H9 (cell line): ENCODE results near the gene NRXN3. TPM values are rescaled to one million over a fixed set of nuclear protein-coding genes. Genes with fewer than 3 reads are reported as not detected.

Experiments used
- DNase-seq: peaks from one replicate; pipeline ENCODE4 v3.0.0-alpha.2; 2017
- H2AFZ ChIP-seq: one replicate; pipeline ENCODE4 v1.6.1; 2013; ENCODE audit warnings: mild to moderate bottlenecking, low read length, control low read depth, moderate library complexity
- H2AK5ac ChIP-seq: 2 replicates; pipeline ENCODE4 v1.6.1; 2013; ENCODE audit warnings: low read length, control low read depth, mixed read lengths; ENCODE audit not compliant: insufficient read length
- H2BK120ac ChIP-seq: one replicate; pipeline ENCODE4 v1.6.1; 2013; ENCODE audit warnings: low read depth, mild to moderate bottlenecking, low read length, control low read depth, inconsistent platforms; ENCODE audit not compliant: poor library complexity, severe bottlenecking
- H2BK12ac ChIP-seq: 2 replicates; pipeline ENCODE4 v1.6.1; 2013; ENCODE audit warnings: low read length, control low read depth, mixed read lengths, low read depth; ENCODE audit not compliant: insufficient read length
- H2BK15ac ChIP-seq: 2 replicates; pipeline ENCODE4 v1.6.1; 2013; ENCODE audit warnings: low read depth, low read length, control low read depth
- H2BK20ac ChIP-seq: one replicate; pipeline ENCODE4 v1.6.1; 2013; ENCODE audit warnings: low read depth, mild to moderate bottlenecking, low read length, control low read depth, inconsistent platforms; ENCODE audit not compliant: poor library complexity, severe bottlenecking
- H2BK5ac ChIP-seq: 2 replicates; pipeline ENCODE4 v1.6.1; 2013; ENCODE audit warnings: low read length, control low read depth, mixed read lengths; ENCODE audit not compliant: insufficient read length
- H3K14ac ChIP-seq: 2 replicates; pipeline ENCODE4 v1.6.1; 2013; ENCODE audit warnings: low read length, control low read depth; ENCODE audit not compliant: insufficient read depth
- H3K18ac ChIP-seq: 2 replicates; pipeline ENCODE4 v1.6.1; 2013; ENCODE audit warnings: low read depth, mild to moderate bottlenecking, mixed read lengths, low read length, control low read depth; ENCODE audit not compliant: insufficient read length
- H3K23ac ChIP-seq: 2 replicates; pipeline ENCODE4 v1.6.1; 2013; ENCODE audit warnings: low read length, control low read depth, mixed read lengths, low read depth; ENCODE audit not compliant: insufficient read length
- H3K23me2 ChIP-seq: 2 replicates; pipeline ENCODE4 v1.6.1; 2013; ENCODE audit warnings: low read depth, mild to moderate bottlenecking, mixed read lengths, low read length, control low read depth; ENCODE audit not compliant: insufficient read length, poor library complexity, severe bottlenecking
- H3K27ac ChIP-seq: 2 replicates; pipeline ENCODE4 v1.5.1; 2013; ENCODE audit warnings: low read length, control low read depth, mixed read lengths, low read depth; ENCODE audit not compliant: insufficient read length
- H3K27me3 ChIP-seq: 2 replicates; pipeline ENCODE4 v1.6.1; 2013; ENCODE audit warnings: low read length, control low read depth, inconsistent platforms; ENCODE audit not compliant: insufficient read depth
- H3K4ac ChIP-seq: 2 replicates; pipeline ENCODE4 v1.6.1; 2013; ENCODE audit warnings: low read depth, mild to moderate bottlenecking, control low read depth, inconsistent platforms, low read length, moderate library complexity
- H3K4me1 ChIP-seq: 2 replicates; pipeline ENCODE4 v1.6.1; 2013; ENCODE audit warnings: low read length, control low read depth, inconsistent platforms; ENCODE audit not compliant: insufficient read depth
- H3K4me2 ChIP-seq: 2 replicates; pipeline ENCODE4 v1.6.1; 2013; ENCODE audit warnings: low read length, control low read depth, mixed read lengths; ENCODE audit not compliant: insufficient read length, insufficient read depth
- H3K56ac ChIP-seq: 2 replicates; pipeline ENCODE4 v1.6.1; 2013; ENCODE audit warnings: low read depth, mild to moderate bottlenecking, mixed read lengths, low read length, control low read depth; ENCODE audit not compliant: insufficient read length
- H3K79me1 ChIP-seq: 2 replicates; pipeline ENCODE4 v1.6.1; 2013; ENCODE audit warnings: low read depth, mild to moderate bottlenecking, moderate library complexity, low read length, control low read depth, inconsistent platforms; ENCODE audit not compliant: insufficient read depth, poor library complexity, severe bottlenecking
- H3K79me2 ChIP-seq: 2 replicates; pipeline ENCODE4 v1.6.1; 2013; ENCODE audit warnings: low read length, control low read depth, inconsistent platforms; ENCODE audit not compliant: insufficient read depth
- H3K9ac ChIP-seq: 2 replicates; pipeline ENCODE4 v1.6.1; 2013; ENCODE audit warnings: low read length, control low read depth, mixed read lengths; ENCODE audit not compliant: insufficient read length; ENCODE audit errors: extremely low read depth
- H3K9me3 ChIP-seq: one replicate; pipeline ENCODE4 v1.6.1; 2013; ENCODE audit warnings: low read depth, low read length, inconsistent platforms; ENCODE audit not compliant: control insufficient read depth
- H3T11ph ChIP-seq: one replicate; pipeline ENCODE4 v1.6.1; 2013; ENCODE audit warnings: mild to moderate bottlenecking, low read length, control low read depth, inconsistent platforms
- H4K20me1 ChIP-seq: one replicate; pipeline ENCODE4 v1.6.1; 2013; ENCODE audit not compliant: control insufficient read depth, insufficient read length, insufficient read depth
- H4K5ac ChIP-seq: 2 replicates; pipeline ENCODE4 v1.6.1; 2013; ENCODE audit warnings: low read depth, mild to moderate bottlenecking, mixed read lengths, low read length, control low read depth; ENCODE audit not compliant: insufficient read length
- H4K8ac ChIP-seq: replicated peaks from 2 replicates; pipeline ENCODE4 v1.6.1; 2013; ENCODE audit warnings: low read length, control low read depth, mixed read lengths, low read depth; ENCODE audit not compliant: insufficient read length
- H4K91ac ChIP-seq: 2 replicates; pipeline ENCODE4 v1.6.1; 2013; ENCODE audit warnings: low read depth, mild to moderate bottlenecking, moderate library complexity, mixed read lengths, low read length, control low read depth; ENCODE audit not compliant: insufficient read length
- H3K27ac Mint-ChIP-seq, 3 experiments: 2 replicates in 2 of 3; 3 replicates in 1 of 3; pipeline ENCODE4 v1.8.0; 2020 to 2021; ENCODE audit warnings: mixed read lengths in 3 of 3, mild to moderate bottlenecking in 1 of 3, moderate library complexity in 1 of 3
- H3K27me3 Mint-ChIP-seq: 2 replicates; pipeline ENCODE4 v1.8.0; 2021; ENCODE audit warnings: low read depth, mild to moderate bottlenecking, moderate library complexity, mixed read lengths
- H3K36me3 Mint-ChIP-seq, 3 experiments: 2 replicates in 2 of 3; 3 replicates in 1 of 3; pipeline ENCODE4 v1.8.0; 2020 to 2021; ENCODE audit warnings: low read depth in 3 of 3, mixed read lengths in 3 of 3; ENCODE audit not compliant: insufficient read depth in 1 of 3
- H3K4me1 Mint-ChIP-seq, 2 experiments: 2 replicates each; pipeline ENCODE4 v1.8.0; 2020; ENCODE audit warnings: mixed read lengths in 2 of 2
- H3K4me3 Mint-ChIP-seq, 2 experiments: 2 replicates in 1 of 2; 3 replicates in 1 of 2; pipeline ENCODE4 v1.8.0; 2020 to 2021; ENCODE audit warnings: mild to moderate bottlenecking in 2 of 2, mixed read lengths in 2 of 2, moderate library complexity in 1 of 2
- H3K9me3 Mint-ChIP-seq, 2 experiments: 2 replicates in 1 of 2; 3 replicates in 1 of 2; pipeline ENCODE4 v1.8.0; 2020; ENCODE audit warnings: mild to moderate bottlenecking in 2 of 2, mixed read lengths in 2 of 2, moderate library complexity in 1 of 2
- WGBS: extraction: QIAGEN DNeasy Blood & Tissue Kit; methylation state at CpG from one replicate; pipeline ENCODE4 v1.1.7; 2013; ENCODE audit warnings: missing lambda C conversion rate, low lambda C conversion rate, mixed read lengths; ENCODE audit not compliant: insufficient read length; ENCODE audit errors: extremely low coverage; 5-methylcytosine and 5-hydroxymethylcytosine counted together
- total RNA-seq: library from RNA; stranded (reverse); gene quantifications from 2 replicates; pipeline ENCODE4 v1.2.1, GENCODE V29; 2021
- TF ChIP-seq, protein P1 (sequence below): fragments of 200-600 bp; sonication (generic); conservative IDR thresholded peaks from 3 replicates; pipeline ENCODE4 v1.8.0; 2021; ENCODE audit warnings: antibody characterized with exemption, mild to moderate bottlenecking

The NRXN3 gene
- total RNA-seq, 1 experiment from 2014 or later, result 1.8 TPM

DNA sequence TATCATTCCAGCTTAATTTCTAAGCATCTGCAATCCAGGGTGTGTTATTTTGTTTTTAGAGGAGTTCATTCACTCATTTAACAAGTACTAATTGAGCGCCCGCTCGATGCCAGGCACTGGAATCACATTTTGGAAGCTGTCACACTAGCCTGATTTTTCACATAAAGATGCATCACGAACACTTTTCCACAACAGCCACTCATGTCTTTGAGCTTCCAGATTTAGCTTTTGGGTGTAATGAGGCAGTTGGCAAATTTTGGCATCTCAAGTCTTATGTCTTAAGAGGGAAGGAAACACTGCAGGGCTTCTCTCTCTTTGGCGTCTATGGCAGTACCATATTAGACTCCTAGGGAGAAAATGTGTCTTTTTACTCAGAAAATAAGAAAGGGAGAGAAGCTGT is 14.0 kb downstream of the NRXN3 start:
- Histone ChIP-seq H3K27me3 (no peaks in the 10 kb centered on the region), H2BK5ac (no peak overlapping the region), H3K79me2 (no peaks in the 10 kb centered on the region), H4K5ac (no peak overlapping the region), H4K20me1 (no peaks in the 10 kb centered on the region), H3K9ac (no peak overlapping the region), H3T11ph (no peak overlapping the region), H2BK120ac (no peak overlapping the region), H3K79me1 (no peaks in the 10 kb centered on the region), H3K4ac (no peak overlapping the region), H3K18ac (no peak overlapping the region), H3K56ac (no peak overlapping the region), H2BK20ac (no peak overlapping the region), H3K27ac (no peak overlapping the region), H4K91ac (no peak overlapping the region), H3K4me2 (no peak overlapping the region), H2AFZ (no peak overlapping the region), H3K14ac (no peak overlapping the region), H4K8ac (no peak overlapping the region), H2BK12ac (no peak overlapping the region), H3K23ac (no peak overlapping the region), H3K23me2 (no peaks in the 10 kb centered on the region), H3K9me3 (no peaks in the 10 kb centered on the region), H3K4me1 (no peaks in the 10 kb centered on the region), H2BK15ac (no peak overlapping the region), H2AK5ac (no peak overlapping the region)
- TF ChIP-seq, protein P1, sequence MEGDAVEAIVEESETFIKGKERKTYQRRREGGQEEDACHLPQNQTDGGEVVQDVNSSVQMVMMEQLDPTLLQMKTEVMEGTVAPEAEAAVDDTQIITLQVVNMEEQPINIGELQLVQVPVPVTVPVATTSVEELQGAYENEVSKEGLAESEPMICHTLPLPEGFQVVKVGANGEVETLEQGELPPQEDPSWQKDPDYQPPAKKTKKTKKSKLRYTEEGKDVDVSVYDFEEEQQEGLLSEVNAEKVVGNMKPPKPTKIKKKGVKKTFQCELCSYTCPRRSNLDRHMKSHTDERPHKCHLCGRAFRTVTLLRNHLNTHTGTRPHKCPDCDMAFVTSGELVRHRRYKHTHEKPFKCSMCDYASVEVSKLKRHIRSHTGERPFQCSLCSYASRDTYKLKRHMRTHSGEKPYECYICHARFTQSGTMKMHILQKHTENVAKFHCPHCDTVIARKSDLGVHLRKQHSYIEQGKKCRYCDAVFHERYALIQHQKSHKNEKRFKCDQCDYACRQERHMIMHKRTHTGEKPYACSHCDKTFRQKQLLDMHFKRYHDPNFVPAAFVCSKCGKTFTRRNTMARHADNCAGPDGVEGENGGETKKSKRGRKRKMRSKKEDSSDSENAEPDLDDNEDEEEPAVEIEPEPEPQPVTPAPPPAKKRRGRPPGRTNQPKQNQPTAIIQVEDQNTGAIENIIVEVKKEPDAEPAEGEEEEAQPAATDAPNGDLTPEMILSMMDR, result no peak
- Mint-ChIP-seq H3K4me1 (0 out of 4 replicates have a peak, but pooled peaks cover 0 to 5% of the 10 kb centered on the region in 2 experiments), H3K9me3 (no peaks in the 10 kb centered on the region), H3K27ac (no peak overlapping the region), H3K4me3 (no peak overlapping the region), H3K36me3 (no peaks in the 10 kb centered on the region; a peak in 1 of 7 replicates), H3K27me3 (peaks cover 14% of the 10 kb centered on the region)
- DNase-seq, result no peak
- WGBS, result no CpG with 5 or more reads among the region's 5 CpGs
